GM23338 (cell line): ENCODE data around the gene ETNPPL. TPM values are rescaled to one million over a fixed set of nuclear protein-coding genes. Genes with fewer than 3 reads are reported as not detected.

Experiments used
- ATAC-seq: fragments of 200-7000 bp; cut with Tn5 transposase; 3 replicates; pipeline ENCODE4 v1.9.1; 2020
- DNase-seq: peaks from one replicate; pipeline ENCODE4 v3.0.0-alpha.2; 2015; ENCODE audit warnings: low spot score
- H2AFZ ChIP-seq: fragments of 200-600 bp; sonication (generic); 2 replicates; pipeline ENCODE4 v1.8.0; 2016; ENCODE audit warnings: antibody characterized with exemption, mild to moderate bottlenecking, moderate library complexity
- H3F3A ChIP-seq: fragments of 200-600 bp; sonication (generic); replicated peaks from 2 replicates; pipeline ENCODE4 v1.8.0; 2017; ENCODE audit warnings: antibody characterized with exemption, mixed run types, low read depth
- H3K27ac ChIP-seq: fragments of 200-600 bp; sonication (generic); 2 replicates; pipeline ENCODE4 v1.6.1; 2016; ENCODE audit warnings: low read depth
- H3K27me3 ChIP-seq: fragments of 200-600 bp; sonication (generic); 2 replicates; pipeline ENCODE4 v1.8.0; 2016; ENCODE audit warnings: mild to moderate bottlenecking, mixed run types, moderate library complexity; ENCODE audit not compliant: insufficient read depth
- H3K36me3 ChIP-seq: fragments of 200-600 bp; sonication (generic); 2 replicates; pipeline ENCODE4 v1.8.0; 2016; ENCODE audit warnings: mild to moderate bottlenecking; ENCODE audit not compliant: insufficient read depth
- H3K4me1 ChIP-seq: fragments of 200-600 bp; sonication (generic); 2 replicates; pipeline ENCODE4 v1.8.0; 2016; ENCODE audit warnings: mild to moderate bottlenecking, moderate library complexity; ENCODE audit not compliant: insufficient read depth
- H3K4me2 ChIP-seq: fragments of 200-600 bp; sonication (generic); 2 replicates; pipeline ENCODE4 v1.7.1; 2017; ENCODE audit warnings: mixed run types
- H3K4me3 ChIP-seq: fragments of 200-600 bp; sonication (generic); 2 replicates; pipeline ENCODE4 v1.6.1; 2016; ENCODE audit warnings: mixed run types
- H3K79me2 ChIP-seq: fragments of 200-600 bp; sonication (generic); replicated peaks from 2 replicates; pipeline ENCODE4 v1.8.0; 2017; ENCODE audit warnings: mild to moderate bottlenecking; ENCODE audit not compliant: insufficient read depth
- H3K9me2 ChIP-seq: fragments of 200-600 bp; sonication (generic); 2 replicates; pipeline ENCODE4 v1.8.0; 2017; ENCODE audit not compliant: insufficient read depth
- H4K20me1 ChIP-seq: fragments of 200-600 bp; sonication (generic); replicated peaks from 2 replicates; pipeline ENCODE4 v1.8.0; 2017; ENCODE audit warnings: mild to moderate bottlenecking; ENCODE audit not compliant: insufficient read depth
- H3K27ac Mint-ChIP-seq: 2 replicates; pipeline ENCODE4 v1.8.0; 2020; ENCODE audit warnings: inconsistent platforms, mild to moderate bottlenecking, moderate library complexity, mixed read lengths
- H3K27me3 Mint-ChIP-seq: 3 replicates; pipeline ENCODE4 v1.8.0; 2022; ENCODE audit warnings: low read depth, mild to moderate bottlenecking, moderate library complexity, mixed read lengths, inconsistent platforms; ENCODE audit not compliant: insufficient read depth, poor library complexity
- H3K36me3 Mint-ChIP-seq: 3 replicates; pipeline ENCODE4 v1.8.0; 2021; ENCODE audit warnings: low read depth, mild to moderate bottlenecking, inconsistent platforms, moderate library complexity, mixed read lengths
- H3K4me1 Mint-ChIP-seq: 3 replicates; pipeline ENCODE4 v1.8.0; 2020; ENCODE audit warnings: mild to moderate bottlenecking, inconsistent platforms, mixed read lengths
- H3K4me3 Mint-ChIP-seq: 3 replicates; pipeline ENCODE4 v1.8.0; 2021; ENCODE audit warnings: moderate library complexity, mild to moderate bottlenecking, inconsistent platforms, mixed read lengths
- H3K9me3 Mint-ChIP-seq: 3 replicates; pipeline ENCODE4 v1.8.0; 2020; ENCODE audit warnings: moderate library complexity, mild to moderate bottlenecking, inconsistent platforms, mixed read lengths
- CREB1 ChIP-seq: fragments of 250-450 bp; sonication (Bioruptor Pico); IDR thresholded peaks from 2 replicates; pipeline ENCODE4 v1.5.0; 2020; ENCODE audit warnings: low read depth, mild to moderate bottlenecking, moderate library complexity
- EZH2phosphoT487 ChIP-seq: fragments of 200-600 bp; sonication (generic); IDR thresholded peaks from one replicate; pipeline ENCODE4 v1.8.1; 2018; ENCODE audit warnings: antibody characterized with exemption; ENCODE audit not compliant: unreplicated experiment
- JUNB ChIP-seq: IDR thresholded peaks from one replicate; pipeline ENCODE4 v1.6.1; 2016; ENCODE audit warnings: antibody characterized with exemption; ENCODE audit not compliant: unreplicated experiment
- NANOG ChIP-seq: IDR thresholded peaks from 2 replicates; pipeline ENCODE4 v1.6.1; 2016; ENCODE audit warnings: antibody characterized with exemption, borderline replicate concordance
- POLR2AphosphoS5 ChIP-seq: IDR thresholded peaks from 2 replicates; pipeline ENCODE4 v1.6.1; 2016; ENCODE audit warnings: antibody characterized with exemption, low read depth
- ZNF462 ChIP-seq: fragments of 250-450 bp; sonication (Bioruptor Pico); IDR thresholded peaks from 2 replicates; pipeline ENCODE4 v1.5.0; 2020; ENCODE audit warnings: mild to moderate bottlenecking, moderate library complexity
- polyA plus RNA-seq: library from polyadenylated mRNA; unstranded; fragments of >200 nt; fragmentation: Nextera tagmentation; extraction: Ambion mirVana; gene quantifications from 2 replicates; pipeline ENCODE4 v1.2.1, GENCODE V29; 2016
- total RNA-seq: library from RNA; depleted of rRNA; stranded (reverse); fragments of >200 nt; shearing (Covaris generic); gene quantifications from 2 replicates; pipeline ENCODE4 v1.2.3, GENCODE V29; 2014
- TF ChIP-seq, protein P1 (sequence below): IDR thresholded peaks from 2 replicates; pipeline ENCODE4 v1.6.1; 2016; ENCODE audit warnings: antibody characterized with exemption

Gene ETNPPL
- total and polyA plus RNA-seq, 2 experiments from 2014 or later = 1.2 to 1.5 TPM

GRCh38 chr4:108793415-108793814 is 30.6 kb upstream of the ETNPPL start (continued):
- TF ChIP-seq ZNF462 (CRISPR knock-in tag) (no peak), JUNB (no peak), EZH2phosphoT487 (no peak), CREB1 (no peak)
- TF ChIP-seq, protein P1, sequence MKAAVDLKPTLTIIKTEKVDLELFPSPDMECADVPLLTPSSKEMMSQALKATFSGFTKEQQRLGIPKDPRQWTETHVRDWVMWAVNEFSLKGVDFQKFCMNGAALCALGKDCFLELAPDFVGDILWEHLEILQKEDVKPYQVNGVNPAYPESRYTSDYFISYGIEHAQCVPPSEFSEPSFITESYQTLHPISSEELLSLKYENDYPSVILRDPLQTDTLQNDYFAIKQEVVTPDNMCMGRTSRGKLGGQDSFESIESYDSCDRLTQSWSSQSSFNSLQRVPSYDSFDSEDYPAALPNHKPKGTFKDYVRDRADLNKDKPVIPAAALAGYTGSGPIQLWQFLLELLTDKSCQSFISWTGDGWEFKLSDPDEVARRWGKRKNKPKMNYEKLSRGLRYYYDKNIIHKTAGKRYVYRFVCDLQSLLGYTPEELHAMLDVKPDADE = no peak

GRCh38 chr4:108788731-108789130 is 25.9 kb upstream of the ETNPPL start:
- Histone ChIP-seq H3F3A (no peaks in the 10 kb centered on the region), H3K4me1 (no peaks in the 10 kb centered on the region), H3K4me3 (no peak overlapping the region), H3K36me3 (no peaks in the 10 kb centered on the region), H4K20me1 (no peaks in the 10 kb centered on the region), H2AFZ (no peak overlapping the region), H3K79me2 (no peaks in the 10 kb centered on the region), H3K4me2 (no peak overlapping the region), H3K27ac (no peak overlapping the region), H3K9me2 (no peaks in the 10 kb centered on the region), H3K27me3 (no peaks in the 10 kb centered on the region)
- Mint-ChIP-seq H3K4me1 (peaks cover 9% of the 10 kb centered on the region; the same call in 1 of the 3 replicates), H3K27ac (no peak overlapping the region), H3K27me3 (peaks cover 4% of the 10 kb centered on the region), H3K9me3 (no peaks in the 10 kb centered on the region), H3K4me3 (no peak overlapping the region), H3K36me3 (no peaks in the 10 kb centered on the region)
- DNase-seq (no peak), ATAC-seq (no peak)
- no peak for TF ChIP-seq ZNF462 (CRISPR knock-in tag)
- TF ChIP-seq POLR2AphosphoS5 = no peak
- TF ChIP-seq NANOG = no peak
- no peak for TF ChIP-seq JUNB
